ENCODE data around the gene SFXN1. TPM values are rescaled to one million over a fixed set of nuclear protein-coding genes. Genes with fewer than 3 reads are reported as not detected.
A peak's percentile ranks its signal among the peaks of the same experiment; 100 is the strongest.

SFXN1 gene
- total and polyA plus RNA-seq, 9 of the 15 experiments (the other 6 are each of a cell fraction or from before 2014, with no cell fraction given) = 31.8 to 261 (median 113) TPM

DNA sequence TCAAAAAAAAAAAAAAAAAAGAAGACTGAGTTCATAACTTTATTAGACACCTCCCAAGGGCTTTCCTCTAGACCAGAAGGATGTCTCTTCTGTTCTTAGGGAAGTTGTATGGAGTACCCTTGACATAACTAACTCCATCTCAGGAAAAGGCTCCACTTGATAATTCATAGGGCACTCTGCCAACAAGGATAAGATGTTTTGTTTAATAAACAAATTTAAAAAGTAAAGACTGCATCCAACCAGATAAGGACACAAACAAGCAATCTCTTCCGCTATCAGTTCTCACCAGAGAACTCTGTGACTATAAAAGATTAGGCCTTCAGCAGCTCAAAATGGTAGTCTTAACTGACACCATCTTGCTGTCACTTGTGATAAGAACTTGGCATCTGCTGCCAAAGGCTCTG is 65.8 kb downstream of the SFXN1 start (continued):
- TF ChIP-seq, protein P1, sequence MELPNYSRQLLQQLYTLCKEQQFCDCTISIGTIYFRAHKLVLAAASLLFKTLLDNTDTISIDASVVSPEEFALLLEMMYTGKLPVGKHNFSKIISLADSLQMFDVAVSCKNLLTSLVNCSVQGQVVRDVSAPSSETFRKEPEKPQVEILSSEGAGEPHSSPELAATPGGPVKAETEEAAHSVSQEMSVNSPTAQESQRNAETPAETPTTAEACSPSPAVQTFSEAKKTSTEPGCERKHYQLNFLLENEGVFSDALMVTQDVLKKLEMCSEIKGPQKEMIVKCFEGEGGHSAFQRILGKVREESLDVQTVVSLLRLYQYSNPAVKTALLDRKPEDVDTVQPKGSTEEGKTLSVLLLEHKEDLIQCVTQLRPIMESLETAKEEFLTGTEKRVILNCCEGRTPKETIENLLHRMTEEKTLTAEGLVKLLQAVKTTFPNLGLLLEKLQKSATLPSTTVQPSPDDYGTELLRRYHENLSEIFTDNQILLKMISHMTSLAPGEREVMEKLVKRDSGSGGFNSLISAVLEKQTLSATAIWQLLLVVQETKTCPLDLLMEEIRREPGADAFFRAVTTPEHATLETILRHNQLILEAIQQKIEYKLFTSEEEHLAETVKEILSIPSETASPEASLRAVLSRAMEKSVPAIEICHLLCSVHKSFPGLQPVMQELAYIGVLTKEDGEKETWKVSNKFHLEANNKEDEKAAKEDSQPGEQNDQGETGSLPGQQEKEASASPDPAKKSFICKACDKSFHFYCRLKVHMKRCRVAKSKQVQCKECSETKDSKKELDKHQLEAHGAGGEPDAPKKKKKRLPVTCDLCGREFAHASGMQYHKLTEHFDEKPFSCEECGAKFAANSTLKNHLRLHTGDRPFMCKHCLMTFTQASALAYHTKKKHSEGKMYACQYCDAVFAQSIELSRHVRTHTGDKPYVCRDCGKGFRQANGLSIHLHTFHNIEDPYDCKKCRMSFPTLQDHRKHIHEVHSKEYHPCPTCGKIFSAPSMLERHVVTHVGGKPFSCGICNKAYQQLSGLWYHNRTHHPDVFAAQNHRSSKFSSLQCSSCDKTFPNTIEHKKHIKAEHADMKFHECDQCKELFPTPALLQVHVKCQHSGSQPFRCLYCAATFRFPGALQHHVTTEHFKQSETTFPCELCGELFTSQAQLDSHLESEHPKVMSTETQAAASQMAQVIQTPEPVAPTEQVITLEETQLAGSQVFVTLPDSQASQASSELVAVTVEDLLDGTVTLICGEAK (IDR thresholded peaks at IDR 0.05) = peak; percentile 87
- TF ChIP-seq, protein P1 (CRISPR knock-in tag; IDR thresholded peaks at IDR 0.05) = no peak
- peak; percentile 83; the same call in 1 of the 2 replicates for TF ChIP-seq SMARCE1 (IDR thresholded peaks at IDR 0.05)
- 0 out of 2 replicates have a peak, but pooled peaks have one; percentile 39 for TF ChIP-seq MEF2D (tag; conservative IDR thresholded peaks at IDR 0.05; ENCODE audit: low read depth)
- TF ChIP-seq CCNT2 (IDR thresholded peaks at IDR 0.05; ENCODE audit: borderline replicate concordance, extremely low read depth, insufficient read length, low read depth, low read length) = peak; percentile 51
- peak; percentile 76 for TF ChIP-seq NCOR1 (IDR thresholded peaks at IDR 0.05)
- TF ChIP-seq PHB2 (IDR thresholded peaks at IDR 0.05; ENCODE audit: low read depth) = peak; percentile 41; the same call in 1 of the 2 replicates
- TF ChIP-seq, protein P2, sequence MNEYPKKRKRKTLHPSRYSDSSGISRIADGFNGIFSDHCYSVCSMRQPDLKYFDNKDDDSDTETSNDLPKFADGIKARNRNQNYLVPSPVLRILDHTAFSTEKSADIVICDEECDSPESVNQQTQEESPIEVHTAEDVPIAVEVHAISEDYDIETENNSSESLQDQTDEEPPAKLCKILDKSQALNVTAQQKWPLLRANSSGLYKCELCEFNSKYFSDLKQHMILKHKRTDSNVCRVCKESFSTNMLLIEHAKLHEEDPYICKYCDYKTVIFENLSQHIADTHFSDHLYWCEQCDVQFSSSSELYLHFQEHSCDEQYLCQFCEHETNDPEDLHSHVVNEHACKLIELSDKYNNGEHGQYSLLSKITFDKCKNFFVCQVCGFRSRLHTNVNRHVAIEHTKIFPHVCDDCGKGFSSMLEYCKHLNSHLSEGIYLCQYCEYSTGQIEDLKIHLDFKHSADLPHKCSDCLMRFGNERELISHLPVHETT (CRISPR knock-in tag; conservative IDR thresholded peaks at IDR 0.05 in 1 of 2, IDR thresholded peaks at IDR 0.05 in 1 of 2) = 0 out of 4 replicates have a peak, but pooled peaks of 1 of the 2 experiments have one; percentile 30
- peak; percentile 22 to 85; a peak in 3 of 4 replicates for TF ChIP-seq RCOR1 (IDR thresholded peaks at IDR 0.05; ENCODE audit: borderline replicate concordance in 1 of 2, low read depth in 2 of 2, low read length in 2 of 2)
- no peak for TF ChIP-seq BACH1 (tag; IDR thresholded peaks at IDR 0.05)
- TF ChIP-seq ZNF212 (CRISPR knock-in tag; IDR thresholded peaks at IDR 0.05) = no peak
- TF ChIP-seq, protein P3, sequence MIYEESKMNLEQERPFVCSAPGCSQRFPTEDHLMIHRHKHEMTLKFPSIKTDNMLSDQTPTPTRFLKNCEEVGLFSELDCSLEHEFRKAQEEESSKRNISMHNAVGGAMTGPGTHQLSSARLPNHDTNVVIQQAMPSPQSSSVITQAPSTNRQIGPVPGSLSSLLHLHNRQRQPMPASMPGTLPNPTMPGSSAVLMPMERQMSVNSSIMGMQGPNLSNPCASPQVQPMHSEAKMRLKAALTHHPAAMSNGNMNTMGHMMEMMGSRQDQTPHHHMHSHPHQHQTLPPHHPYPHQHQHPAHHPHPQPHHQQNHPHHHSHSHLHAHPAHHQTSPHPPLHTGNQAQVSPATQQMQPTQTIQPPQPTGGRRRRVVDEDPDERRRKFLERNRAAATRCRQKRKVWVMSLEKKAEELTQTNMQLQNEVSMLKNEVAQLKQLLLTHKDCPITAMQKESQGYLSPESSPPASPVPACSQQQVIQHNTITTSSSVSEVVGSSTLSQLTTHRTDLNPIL (CRISPR knock-in tag; IDR thresholded peaks at IDR 0.05) = no peak
- TF ChIP-seq, protein P4, sequence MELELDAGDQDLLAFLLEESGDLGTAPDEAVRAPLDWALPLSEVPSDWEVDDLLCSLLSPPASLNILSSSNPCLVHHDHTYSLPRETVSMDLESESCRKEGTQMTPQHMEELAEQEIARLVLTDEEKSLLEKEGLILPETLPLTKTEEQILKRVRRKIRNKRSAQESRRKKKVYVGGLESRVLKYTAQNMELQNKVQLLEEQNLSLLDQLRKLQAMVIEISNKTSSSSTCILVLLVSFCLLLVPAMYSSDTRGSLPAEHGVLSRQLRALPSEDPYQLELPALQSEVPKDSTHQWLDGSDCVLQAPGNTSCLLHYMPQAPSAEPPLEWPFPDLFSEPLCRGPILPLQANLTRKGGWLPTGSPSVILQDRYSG (tag; conservative IDR thresholded peaks at IDR 0.05; ENCODE audit: low read depth) = no peak

Data from K562 (cell line).